Measurements from ENCODE around the gene TK2.
"Not testable (repeated sequence)": the region's sequence is repeated elsewhere in the genome, so short reads cannot be mapped to it uniquely, and the experiment has no call there.

Gene TK2

GRCh38 chr16:66511602-66512271 is 38.2 kb downstream of the TK2 start:
- Mint-ChIP-seq H3K27ac (ENCODE audit: low read depth) (no peak overlapping the region), H3K4me1 (peaks cover 32% of the 10 kb centered on the region), H3K27me3 (no peaks in the 10 kb centered on the region), H3K36me3 (ENCODE audit: insufficient read depth) (peaks cover 3% of the 10 kb centered on the region), H3K9me3 (no peaks in the 10 kb centered on the region), H3K4me3 (no peak overlapping the region)
- no peak for DNase-seq (ENCODE audit: low spot score in 2 of 2)
- no peak for ATAC-seq (replicated peaks; ENCODE audit: extremely low read depth, poor library complexity, severe bottlenecking)

- no peaks in the 10 kb centered on the region for H3K27me3 Mint-ChIP-seq
- peaks cover 1% of the 10 kb centered on the region for H3K36me3 Mint-ChIP-seq (ENCODE audit: insufficient read depth)
- no peaks in the 10 kb centered on the region for H3K9me3 Mint-ChIP-seq
- ATAC-seq (replicated peaks; ENCODE audit: extremely low read depth, poor library complexity, severe bottlenecking), result no peak
- DNase-seq (ENCODE audit: low spot score in 2 of 2), result no peak
- peaks cover 24% of the 10 kb centered on the region for H3K4me1 Mint-ChIP-seq
- no peak overlapping the region for H3K27ac Mint-ChIP-seq (ENCODE audit: low read depth)
- no peak overlapping the region for H3K4me3 Mint-ChIP-seq
Measured at GRCh38 chr16:66510711-66511601, 39.0 kb downstream of the TK2 start.

- ATAC-seq (replicated peaks; ENCODE audit: extremely low read depth, poor library complexity, severe bottlenecking) (no peak), DNase-seq (ENCODE audit: low spot score in 2 of 2) (no peak)
- H3K4me3 Mint-ChIP-seq, result no peak overlapping the region
- no peaks in the 10 kb centered on the region for H3K9me3 Mint-ChIP-seq
- peaks cover 17% of the 10 kb centered on the region for H3K4me1 Mint-ChIP-seq
- no peaks in the 10 kb centered on the region for H3K27me3 Mint-ChIP-seq
- H3K36me3 Mint-ChIP-seq (ENCODE audit: insufficient read depth), result peaks cover 2% of the 10 kb centered on the region
- no peak overlapping the region for H3K27ac Mint-ChIP-seq (ENCODE audit: low read depth)
Measured at GRCh38 chr16:66510298-66510697, 39.6 kb downstream of the TK2 start.

- Mint-ChIP-seq H3K27me3 (no peaks in the 10 kb centered on the region), H3K4me1 (peaks cover 11% of the 10 kb centered on the region), H3K36me3 (ENCODE audit: insufficient read depth) (peaks cover 2% of the 10 kb centered on the region), H3K4me3 (no peak overlapping the region), H3K9me3 (no peaks in the 10 kb centered on the region), H3K27ac (ENCODE audit: low read depth) (no peak overlapping the region)
- ATAC-seq (replicated peaks; ENCODE audit: extremely low read depth, poor library complexity, severe bottlenecking), result no peak
- no peak for DNase-seq (ENCODE audit: low spot score in 2 of 2)
Measured at GRCh38 chr16:66509576-66509975, 40.3 kb downstream of the TK2 start.

- Mint-ChIP-seq H3K27me3 (no peaks in the 10 kb centered on the region), H3K36me3 (ENCODE audit: insufficient read depth) (peaks cover 2% of the 10 kb centered on the region), H3K4me3 (no peak overlapping the region), H3K4me1 (peaks cover 11% of the 10 kb centered on the region), H3K9me3 (no peaks in the 10 kb centered on the region), H3K27ac (ENCODE audit: low read depth) (no peak overlapping the region)
- ATAC-seq (replicated peaks; ENCODE audit: extremely low read depth, poor library complexity, severe bottlenecking) (no peak), DNase-seq (ENCODE audit: low spot score in 2 of 2) (no peak)
Measured at GRCh38 chr16:66508914-66509496, 40.9 kb downstream of the TK2 start.

GRCh38 chr16:66508248-66508913 is 41.5 kb downstream of the TK2 start:
- Mint-ChIP-seq H3K4me1 (peaks cover 11% of the 10 kb centered on the region), H3K27ac (ENCODE audit: low read depth) (no peak overlapping the region), H3K36me3 (ENCODE audit: insufficient read depth) (peaks cover 2% of the 10 kb centered on the region), H3K27me3 (no peaks in the 10 kb centered on the region), H3K9me3 (no peaks in the 10 kb centered on the region), H3K4me3 (no peak overlapping the region)
- DNase-seq (ENCODE audit: low spot score in 2 of 2) (no peak), ATAC-seq (replicated peaks; ENCODE audit: extremely low read depth, poor library complexity, severe bottlenecking) (no peak)

- peaks cover 11% of the 10 kb centered on the region for H3K4me1 Mint-ChIP-seq
- no peaks in the 10 kb centered on the region for H3K27me3 Mint-ChIP-seq
- H3K36me3 Mint-ChIP-seq (ENCODE audit: insufficient read depth), result peaks cover 2% of the 10 kb centered on the region
- H3K9me3 Mint-ChIP-seq, result no peaks in the 10 kb centered on the region
- ATAC-seq (replicated peaks; ENCODE audit: extremely low read depth, poor library complexity, severe bottlenecking) (no peak), DNase-seq (ENCODE audit: low spot score in 2 of 2) (no peak)
- H3K27ac Mint-ChIP-seq (ENCODE audit: low read depth), result no peak overlapping the region
- no peak overlapping the region for H3K4me3 Mint-ChIP-seq
Measured at GRCh38 chr16:66507731-66508239, 42.1 kb downstream of the TK2 start.

GRCh38 chr16:66503612-66504011 is 46.3 kb downstream of the TK2 start:
- no peak for DNase-seq (ENCODE audit: low spot score in 2 of 2)
- no peak for ATAC-seq (replicated peaks; ENCODE audit: extremely low read depth, poor library complexity, severe bottlenecking)
- no peaks in the 10 kb centered on the region for H3K27me3 Mint-ChIP-seq
- peaks cover 2% of the 10 kb centered on the region for H3K36me3 Mint-ChIP-seq (ENCODE audit: insufficient read depth)
- no peaks in the 10 kb centered on the region for H3K9me3 Mint-ChIP-seq
- H3K27ac Mint-ChIP-seq (ENCODE audit: low read depth), result peak overlapping the region; percentile 1
- peaks cover 8% of the 10 kb centered on the region for H3K4me1 Mint-ChIP-seq
- H3K4me3 Mint-ChIP-seq, result no peak overlapping the region

- H3K9me3 Mint-ChIP-seq, result no peaks in the 10 kb centered on the region
- no peaks in the 10 kb centered on the region for H3K27me3 Mint-ChIP-seq
- H3K27ac Mint-ChIP-seq (ENCODE audit: low read depth), result peak overlapping the region; percentile 1
- H3K36me3 Mint-ChIP-seq (ENCODE audit: insufficient read depth), result peaks cover 2% of the 10 kb centered on the region
- DNase-seq (ENCODE audit: low spot score in 2 of 2) (no peak), ATAC-seq (replicated peaks; ENCODE audit: extremely low read depth, poor library complexity, severe bottlenecking) (no peak)
- peaks cover 6% of the 10 kb centered on the region for H3K4me1 Mint-ChIP-seq
- H3K4me3 Mint-ChIP-seq, result no peak overlapping the region
Measured at GRCh38 chr16:66503030-66503429, 46.9 kb downstream of the TK2 start.

- Mint-ChIP-seq H3K27ac (ENCODE audit: low read depth) (no peak overlapping the region), H3K4me1 (peaks cover 6% of the 10 kb centered on the region), H3K27me3 (no peaks in the 10 kb centered on the region), H3K36me3 (ENCODE audit: insufficient read depth) (peaks cover 1% of the 10 kb centered on the region), H3K4me3 (no peak overlapping the region), H3K9me3 (no peaks in the 10 kb centered on the region)
- DNase-seq (ENCODE audit: low spot score in 2 of 2) (no peak), ATAC-seq (replicated peaks; ENCODE audit: extremely low read depth, poor library complexity, severe bottlenecking) (no peak)
Measured at GRCh38 chr16:66502020-66502913, 47.7 kb downstream of the TK2 start.

- not testable (repeated sequence) for ATAC-seq (replicated peaks; ENCODE audit: extremely low read depth, poor library complexity, severe bottlenecking); H3K27me3 Mint-ChIP-seq; H3K9me3 Mint-ChIP-seq; H3K4me3 Mint-ChIP-seq; H3K36me3 Mint-ChIP-seq (ENCODE audit: insufficient read depth); H3K27ac Mint-ChIP-seq (ENCODE audit: low read depth); DNase-seq (ENCODE audit: low spot score in 2 of 2); H3K4me1 Mint-ChIP-seq
Measured at GRCh38 chr16:66501563-66501962, 48.4 kb downstream of the TK2 start.

All from central memory CD8-positive, alpha-beta T cell (primary cell).